K562 (cell line): ENCODE measurements around the gene TACR1. TPM values are rescaled to one million over a fixed set of nuclear protein-coding genes. Genes with fewer than 3 reads are reported as not detected.

Experiments
- E2F3 ChIP-seq: fragments of 250-450 bp; sonication (Bioruptor Pico); IDR thresholded peaks from 2 replicates; pipeline ENCODE4 v1.4.0; 2020; ENCODE audit warnings: mild to moderate bottlenecking
- IRF2 ChIP-seq: sonication (generic); formaldehyde crosslinking; IDR thresholded peaks from 2 replicates; pipeline ENCODE4 v1.8.1; 2022; ENCODE audit warnings: mild to moderate bottlenecking, missing genetic modification reagents
- NFIC ChIP-seq: fragments of 450-650 bp; IDR thresholded peaks from 2 replicates; pipeline ENCODE4 v1.6.1; 2017; ENCODE audit warnings: mild to moderate bottlenecking, inconsistent platforms
- OTX1 ChIP-seq: fragments of 450-650 bp; formaldehyde crosslinking; IDR thresholded peaks from 2 replicates; pipeline ENCODE4 v1.4.0; 2022; ENCODE audit warnings: mild to moderate bottlenecking
- POLR3G ChIP-seq: IDR thresholded peaks from 2 replicates; pipeline ENCODE4 v1.6.1; 2011; ENCODE audit not compliant: insufficient read length, insufficient replicate concordance; ENCODE audit errors: extremely low read depth
- RFX5 ChIP-seq: IDR thresholded peaks from 2 replicates; pipeline ENCODE4 v1.6.1; 2011; ENCODE audit warnings: low read depth, mild to moderate bottlenecking, improper control_type of control experiment, low read length
- SREBF2 ChIP-seq: sonication (generic); formaldehyde crosslinking; IDR thresholded peaks from 2 replicates; pipeline ENCODE4 v1.4.0; 2020; ENCODE audit warnings: mild to moderate bottlenecking, missing genetic modification reagents
- ZBTB8A ChIP-seq: fragments of 450-650 bp; IDR thresholded peaks from 2 replicates; pipeline ENCODE4 v1.6.1; 2018; ENCODE audit warnings: mild to moderate bottlenecking, moderate library complexity; ENCODE audit not compliant: partially characterized antibody
- ZNF224 ChIP-seq: sonication (generic); formaldehyde crosslinking; IDR thresholded peaks from 2 replicates; pipeline ENCODE4 v1.8.0; 2022; ENCODE audit warnings: mild to moderate bottlenecking, missing genetic modification reagents
- polyA plus RNA-seq, 8 experiments: library from polyadenylated mRNA; depleted of rRNA in 4 of 8; stranded (reverse) in 5 of 8; unstranded in 3 of 8; fragments of >200 nt; fragmentation: Nextera tagmentation in 2 of 8; fragmentation: Illumina TruSeq in 1 of 8; extraction: Ambion mirVana in 2 of 8; extraction: Trizol in 1 of 8; gene quantifications; 2 replicates each; pipeline versions ENCODE4 v1.2.1 to v1.2.3, GENCODE V29; 2011 to 2014; ENCODE audit warnings: inconsistent platforms in 1 of 8, missing spikeins in 1 of 8
- total RNA-seq, 7 experiments: library from RNA; depleted of rRNA in 6 of 7; stranded (reverse); fragments of >200 nt in 6 of 7; fragmentation: Illumina TruSeq in 2 of 7; extraction: Trizol in 2 of 7; gene quantifications; 2 replicates each; pipeline versions ENCODE4 v1.2.1 to v1.2.3, GENCODE V29; 2011 to 2021; ENCODE audit warnings: low replicate concordance in 1 of 7
- TF ChIP-seq, protein P1 (sequence below): fragments of 450-650 bp; IDR thresholded peaks from 2 replicates; pipeline ENCODE4 v1.6.1; 2016; ENCODE audit warnings: mild to moderate bottlenecking, moderate library complexity
- TF ChIP-seq, protein P2 (sequence below): fragments of 250-450 bp; sonication (Bioruptor Pico); IDR thresholded peaks from 2 replicates; pipeline ENCODE4 v1.6.1; 2021; ENCODE audit warnings: mild to moderate bottlenecking
- TF ChIP-seq, protein P3 (sequence below): fragments of 150-350 bp; conservative IDR thresholded peaks from 2 replicates; pipeline ENCODE4 v1.6.1; 2014; ENCODE audit warnings: low read length
- TF ChIP-seq, protein P4 (sequence below): fragments of 450-650 bp; IDR thresholded peaks from 2 replicates; pipeline ENCODE4 v1.6.1; 2016; ENCODE audit warnings: missing biosample characterization, missing genetic modification characterization

The TACR1 gene
- total and polyA plus RNA-seq, 9 of the 15 experiments (the other 6 are each of a cell fraction or from before 2014, with no cell fraction given) = not detected

DNA sequence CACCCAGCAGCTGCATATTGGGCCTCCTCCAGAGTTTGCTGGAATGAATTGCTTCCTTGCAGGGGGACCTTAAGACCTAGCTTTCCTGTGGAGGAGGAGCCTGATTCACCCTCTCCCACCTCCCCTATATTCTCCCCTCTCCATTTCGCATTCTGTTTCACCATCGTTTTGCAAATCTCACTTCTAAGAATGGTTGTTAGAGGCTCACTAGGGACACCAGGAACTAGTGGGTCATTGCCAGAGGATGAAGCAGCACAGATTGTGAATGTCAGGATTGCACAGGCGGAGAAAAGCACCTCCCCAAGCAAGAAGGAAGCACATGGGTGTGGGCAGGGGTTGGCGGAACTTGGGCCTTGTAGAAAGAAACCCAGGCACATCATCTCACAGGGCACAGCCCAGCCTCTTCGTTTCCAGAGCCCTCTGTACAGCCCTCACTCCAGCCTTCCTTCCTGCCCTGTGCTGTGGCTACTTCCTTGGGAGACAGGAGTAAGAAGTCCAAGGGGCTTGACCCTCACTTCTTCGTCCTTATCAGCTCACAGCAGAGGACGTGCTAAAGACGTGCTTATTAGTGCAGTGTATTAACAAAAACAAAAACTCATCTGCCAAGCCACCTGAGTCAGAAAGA, 63.4 kb downstream of the TACR1 start (continued):
- TF ChIP-seq, protein P1, sequence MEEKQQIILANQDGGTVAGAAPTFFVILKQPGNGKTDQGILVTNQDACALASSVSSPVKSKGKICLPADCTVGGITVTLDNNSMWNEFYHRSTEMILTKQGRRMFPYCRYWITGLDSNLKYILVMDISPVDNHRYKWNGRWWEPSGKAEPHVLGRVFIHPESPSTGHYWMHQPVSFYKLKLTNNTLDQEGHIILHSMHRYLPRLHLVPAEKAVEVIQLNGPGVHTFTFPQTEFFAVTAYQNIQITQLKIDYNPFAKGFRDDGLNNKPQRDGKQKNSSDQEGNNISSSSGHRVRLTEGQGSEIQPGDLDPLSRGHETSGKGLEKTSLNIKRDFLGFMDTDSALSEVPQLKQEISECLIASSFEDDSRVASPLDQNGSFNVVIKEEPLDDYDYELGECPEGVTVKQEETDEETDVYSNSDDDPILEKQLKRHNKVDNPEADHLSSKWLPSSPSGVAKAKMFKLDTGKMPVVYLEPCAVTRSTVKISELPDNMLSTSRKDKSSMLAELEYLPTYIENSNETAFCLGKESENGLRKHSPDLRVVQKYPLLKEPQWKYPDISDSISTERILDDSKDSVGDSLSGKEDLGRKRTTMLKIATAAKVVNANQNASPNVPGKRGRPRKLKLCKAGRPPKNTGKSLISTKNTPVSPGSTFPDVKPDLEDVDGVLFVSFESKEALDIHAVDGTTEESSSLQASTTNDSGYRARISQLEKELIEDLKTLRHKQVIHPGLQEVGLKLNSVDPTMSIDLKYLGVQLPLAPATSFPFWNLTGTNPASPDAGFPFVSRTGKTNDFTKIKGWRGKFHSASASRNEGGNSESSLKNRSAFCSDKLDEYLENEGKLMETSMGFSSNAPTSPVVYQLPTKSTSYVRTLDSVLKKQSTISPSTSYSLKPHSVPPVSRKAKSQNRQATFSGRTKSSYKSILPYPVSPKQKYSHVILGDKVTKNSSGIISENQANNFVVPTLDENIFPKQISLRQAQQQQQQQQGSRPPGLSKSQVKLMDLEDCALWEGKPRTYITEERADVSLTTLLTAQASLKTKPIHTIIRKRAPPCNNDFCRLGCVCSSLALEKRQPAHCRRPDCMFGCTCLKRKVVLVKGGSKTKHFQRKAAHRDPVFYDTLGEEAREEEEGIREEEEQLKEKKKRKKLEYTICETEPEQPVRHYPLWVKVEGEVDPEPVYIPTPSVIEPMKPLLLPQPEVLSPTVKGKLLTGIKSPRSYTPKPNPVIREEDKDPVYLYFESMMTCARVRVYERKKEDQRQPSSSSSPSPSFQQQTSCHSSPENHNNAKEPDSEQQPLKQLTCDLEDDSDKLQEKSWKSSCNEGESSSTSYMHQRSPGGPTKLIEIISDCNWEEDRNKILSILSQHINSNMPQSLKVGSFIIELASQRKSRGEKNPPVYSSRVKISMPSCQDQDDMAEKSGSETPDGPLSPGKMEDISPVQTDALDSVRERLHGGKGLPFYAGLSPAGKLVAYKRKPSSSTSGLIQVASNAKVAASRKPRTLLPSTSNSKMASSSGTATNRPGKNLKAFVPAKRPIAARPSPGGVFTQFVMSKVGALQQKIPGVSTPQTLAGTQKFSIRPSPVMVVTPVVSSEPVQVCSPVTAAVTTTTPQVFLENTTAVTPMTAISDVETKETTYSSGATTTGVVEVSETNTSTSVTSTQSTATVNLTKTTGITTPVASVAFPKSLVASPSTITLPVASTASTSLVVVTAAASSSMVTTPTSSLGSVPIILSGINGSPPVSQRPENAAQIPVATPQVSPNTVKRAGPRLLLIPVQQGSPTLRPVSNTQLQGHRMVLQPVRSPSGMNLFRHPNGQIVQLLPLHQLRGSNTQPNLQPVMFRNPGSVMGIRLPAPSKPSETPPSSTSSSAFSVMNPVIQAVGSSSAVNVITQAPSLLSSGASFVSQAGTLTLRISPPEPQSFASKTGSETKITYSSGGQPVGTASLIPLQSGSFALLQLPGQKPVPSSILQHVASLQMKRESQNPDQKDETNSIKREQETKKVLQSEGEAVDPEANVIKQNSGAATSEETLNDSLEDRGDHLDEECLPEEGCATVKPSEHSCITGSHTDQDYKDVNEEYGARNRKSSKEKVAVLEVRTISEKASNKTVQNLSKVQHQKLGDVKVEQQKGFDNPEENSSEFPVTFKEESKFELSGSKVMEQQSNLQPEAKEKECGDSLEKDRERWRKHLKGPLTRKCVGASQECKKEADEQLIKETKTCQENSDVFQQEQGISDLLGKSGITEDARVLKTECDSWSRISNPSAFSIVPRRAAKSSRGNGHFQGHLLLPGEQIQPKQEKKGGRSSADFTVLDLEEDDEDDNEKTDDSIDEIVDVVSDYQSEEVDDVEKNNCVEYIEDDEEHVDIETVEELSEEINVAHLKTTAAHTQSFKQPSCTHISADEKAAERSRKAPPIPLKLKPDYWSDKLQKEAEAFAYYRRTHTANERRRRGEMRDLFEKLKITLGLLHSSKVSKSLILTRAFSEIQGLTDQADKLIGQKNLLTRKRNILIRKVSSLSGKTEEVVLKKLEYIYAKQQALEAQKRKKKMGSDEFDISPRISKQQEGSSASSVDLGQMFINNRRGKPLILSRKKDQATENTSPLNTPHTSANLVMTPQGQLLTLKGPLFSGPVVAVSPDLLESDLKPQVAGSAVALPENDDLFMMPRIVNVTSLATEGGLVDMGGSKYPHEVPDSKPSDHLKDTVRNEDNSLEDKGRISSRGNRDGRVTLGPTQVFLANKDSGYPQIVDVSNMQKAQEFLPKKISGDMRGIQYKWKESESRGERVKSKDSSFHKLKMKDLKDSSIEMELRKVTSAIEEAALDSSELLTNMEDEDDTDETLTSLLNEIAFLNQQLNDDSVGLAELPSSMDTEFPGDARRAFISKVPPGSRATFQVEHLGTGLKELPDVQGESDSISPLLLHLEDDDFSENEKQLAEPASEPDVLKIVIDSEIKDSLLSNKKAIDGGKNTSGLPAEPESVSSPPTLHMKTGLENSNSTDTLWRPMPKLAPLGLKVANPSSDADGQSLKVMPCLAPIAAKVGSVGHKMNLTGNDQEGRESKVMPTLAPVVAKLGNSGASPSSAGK = no peak
- TF ChIP-seq ZBTB8A (no peak), IRF2 (CRISPR knock-in tag) (no peak), ZNF224 (CRISPR knock-in tag) (no peak), OTX1 (no peak), NFIC (no peak), E2F3 (CRISPR knock-in tag) (no peak), POLR3G (no peak), RFX5 (no peak), SREBF2 (CRISPR knock-in tag) (no peak)
- TF ChIP-seq, protein P2, sequence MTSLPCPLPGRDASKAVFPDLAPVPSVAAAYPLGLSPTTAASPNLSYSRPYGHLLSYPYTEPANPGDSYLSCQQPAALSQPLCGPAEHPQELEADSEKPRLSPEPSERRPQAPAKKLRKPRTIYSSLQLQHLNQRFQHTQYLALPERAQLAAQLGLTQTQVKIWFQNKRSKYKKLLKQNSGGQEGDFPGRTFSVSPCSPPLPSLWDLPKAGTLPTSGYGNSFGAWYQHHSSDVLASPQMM (CRISPR knock-in tag) = no peak
- TF ChIP-seq, protein P3, sequence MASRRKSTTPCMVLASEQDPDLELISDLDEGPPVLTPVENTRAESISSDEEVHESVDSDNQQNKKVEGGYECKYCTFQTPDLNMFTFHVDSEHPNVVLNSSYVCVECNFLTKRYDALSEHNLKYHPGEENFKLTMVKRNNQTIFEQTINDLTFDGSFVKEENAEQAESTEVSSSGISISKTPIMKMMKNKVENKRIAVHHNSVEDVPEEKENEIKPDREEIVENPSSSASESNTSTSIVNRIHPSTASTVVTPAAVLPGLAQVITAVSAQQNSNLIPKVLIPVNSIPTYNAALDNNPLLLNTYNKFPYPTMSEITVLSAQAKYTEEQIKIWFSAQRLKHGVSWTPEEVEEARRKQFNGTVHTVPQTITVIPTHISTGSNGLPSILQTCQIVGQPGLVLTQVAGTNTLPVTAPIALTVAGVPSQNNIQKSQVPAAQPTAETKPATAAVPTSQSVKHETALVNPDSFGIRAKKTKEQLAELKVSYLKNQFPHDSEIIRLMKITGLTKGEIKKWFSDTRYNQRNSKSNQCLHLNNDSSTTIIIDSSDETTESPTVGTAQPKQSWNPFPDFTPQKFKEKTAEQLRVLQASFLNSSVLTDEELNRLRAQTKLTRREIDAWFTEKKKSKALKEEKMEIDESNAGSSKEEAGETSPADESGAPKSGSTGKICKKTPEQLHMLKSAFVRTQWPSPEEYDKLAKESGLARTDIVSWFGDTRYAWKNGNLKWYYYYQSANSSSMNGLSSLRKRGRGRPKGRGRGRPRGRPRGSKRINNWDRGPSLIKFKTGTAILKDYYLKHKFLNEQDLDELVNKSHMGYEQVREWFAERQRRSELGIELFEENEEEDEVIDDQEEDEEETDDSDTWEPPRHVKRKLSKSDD = no peak
- TF ChIP-seq, protein P4, sequence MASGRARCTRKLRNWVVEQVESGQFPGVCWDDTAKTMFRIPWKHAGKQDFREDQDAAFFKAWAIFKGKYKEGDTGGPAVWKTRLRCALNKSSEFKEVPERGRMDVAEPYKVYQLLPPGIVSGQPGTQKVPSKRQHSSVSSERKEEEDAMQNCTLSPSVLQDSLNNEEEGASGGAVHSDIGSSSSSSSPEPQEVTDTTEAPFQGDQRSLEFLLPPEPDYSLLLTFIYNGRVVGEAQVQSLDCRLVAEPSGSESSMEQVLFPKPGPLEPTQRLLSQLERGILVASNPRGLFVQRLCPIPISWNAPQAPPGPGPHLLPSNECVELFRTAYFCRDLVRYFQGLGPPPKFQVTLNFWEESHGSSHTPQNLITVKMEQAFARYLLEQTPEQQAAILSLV (tag) = no peak
